GM21576 (cell line): Measurements from ENCODE around the gene HOXC12.

Experiments used
- ATAC-seq: cut with Tn5 transposase; IDR thresholded peaks from one replicate; pipeline ENCODE4 v1.9.1; 2021; ENCODE audit warnings: mild to moderate bottlenecking, moderate library complexity; ENCODE audit not compliant: unreplicated experiment

The HOXC12 gene

GRCh38 chr12:53955776-53956250 is 1.1 kb downstream of the HOXC12 start:
- ATAC-seq, result no peak

- no peak for ATAC-seq
Measured at GRCh38 chr12:53956251-53956887, 1.7 kb downstream of the HOXC12 start.

- no peak for ATAC-seq
Measured at GRCh38 chr12:53956914-53957536, 2.3 kb downstream of the HOXC12 start.

DNA sequence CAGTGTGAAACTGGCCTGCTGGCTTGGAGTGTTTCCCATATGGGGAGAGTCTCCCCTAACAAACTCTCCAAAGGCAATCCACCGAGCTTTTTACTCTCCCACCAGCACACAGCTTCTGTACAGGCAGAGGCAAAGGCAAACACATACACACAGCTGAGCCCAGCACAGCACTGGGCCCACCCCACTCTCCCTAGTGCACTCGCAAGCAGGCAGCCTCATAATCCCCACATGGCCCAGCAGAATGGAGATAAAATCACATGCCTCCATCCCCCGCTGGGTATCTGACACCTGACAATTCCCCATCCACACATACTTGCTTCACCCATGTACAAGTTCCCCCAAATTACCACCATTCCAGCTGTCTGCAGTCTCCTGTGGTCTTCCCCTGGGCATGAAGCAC is 3.4 kb downstream of the HOXC12 start:
- ATAC-seq, result no peak

DNA sequence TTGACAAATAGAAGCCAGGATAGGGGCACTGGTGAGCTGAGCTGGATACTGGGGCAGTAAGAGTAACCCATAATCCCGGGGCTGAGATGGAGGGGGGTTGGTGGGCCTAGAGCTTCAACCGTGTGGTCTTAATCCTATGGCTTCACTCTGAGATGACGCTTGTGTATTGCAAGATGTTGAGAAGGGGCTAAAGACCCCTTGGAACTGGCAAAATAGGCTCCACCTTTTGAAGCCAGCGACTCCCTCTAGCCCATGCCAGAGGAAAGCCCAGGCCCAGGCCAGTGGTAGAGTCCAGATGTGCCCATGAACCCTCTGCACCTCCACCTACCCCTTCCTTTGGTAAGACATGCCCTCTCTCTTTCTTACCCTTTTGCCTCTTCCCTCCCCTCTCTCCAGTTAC is 4.6 kb downstream of the HOXC12 start:
- no peak for ATAC-seq

DNA sequence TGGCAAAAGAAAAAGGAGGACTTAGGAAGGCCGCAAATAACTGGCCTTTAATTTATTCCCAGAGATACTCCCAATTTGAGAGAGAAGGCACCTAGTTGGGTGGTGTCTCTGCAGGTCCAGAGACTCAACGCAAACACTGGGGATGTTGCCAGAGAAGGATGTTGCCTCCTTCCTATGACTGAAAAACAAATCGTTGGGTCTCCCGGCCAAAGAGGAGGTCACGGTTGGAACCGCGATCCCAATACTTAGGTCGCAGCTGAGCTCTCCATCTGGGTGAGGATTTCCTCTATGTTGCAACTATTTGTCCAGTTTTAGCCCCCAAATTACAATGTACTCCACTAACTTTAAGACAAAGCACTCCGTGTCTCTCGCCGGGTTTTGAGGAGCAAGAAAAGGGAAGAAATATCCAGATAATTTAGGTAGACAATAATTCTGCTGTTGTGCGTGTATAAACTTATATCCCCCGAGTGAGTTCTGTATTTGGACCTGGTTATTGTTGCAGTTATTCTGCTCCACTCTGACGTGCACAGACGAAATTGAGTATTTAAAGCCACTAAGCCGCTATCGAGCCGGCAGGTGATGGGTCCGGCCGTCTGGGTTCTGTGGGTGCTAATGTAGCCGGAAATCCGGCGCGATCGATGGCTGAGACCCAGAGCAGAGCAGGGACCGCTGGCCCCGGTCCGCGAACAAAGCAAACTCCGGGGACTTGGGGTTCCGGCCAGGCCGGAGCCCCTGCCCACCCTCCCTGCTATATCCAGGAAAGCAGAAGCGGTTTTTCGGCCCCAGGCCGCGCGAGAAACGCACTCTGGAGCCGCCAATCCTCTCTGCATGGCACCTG is 5.7 kb downstream of the HOXC12 start:
- ATAC-seq, result no peak

GRCh38 chr12:53961025-53961761 is 6.5 kb downstream of the HOXC12 start:
- no peak for ATAC-seq

DNA sequence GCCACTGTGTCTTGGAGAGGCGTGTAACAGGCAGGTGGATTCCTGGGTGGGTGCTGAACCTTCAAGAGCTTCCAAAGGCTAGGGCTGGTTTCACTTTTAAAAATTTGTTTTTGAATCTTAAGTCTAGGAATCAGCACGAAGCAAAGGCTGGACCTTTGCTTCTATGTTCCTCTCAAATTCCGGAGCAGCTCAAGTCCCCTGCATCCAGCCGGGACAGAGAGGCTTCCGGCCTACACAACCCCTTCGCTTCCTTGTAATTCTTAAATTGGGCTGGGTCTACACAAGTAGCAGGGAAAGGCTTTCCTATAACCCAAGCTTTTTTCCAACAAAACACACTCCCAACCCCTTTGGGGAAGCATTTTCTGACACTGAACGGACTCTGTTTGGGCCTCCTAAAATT is 8.3 kb downstream of the HOXC12 start:
- ATAC-seq, result no peak

DNA sequence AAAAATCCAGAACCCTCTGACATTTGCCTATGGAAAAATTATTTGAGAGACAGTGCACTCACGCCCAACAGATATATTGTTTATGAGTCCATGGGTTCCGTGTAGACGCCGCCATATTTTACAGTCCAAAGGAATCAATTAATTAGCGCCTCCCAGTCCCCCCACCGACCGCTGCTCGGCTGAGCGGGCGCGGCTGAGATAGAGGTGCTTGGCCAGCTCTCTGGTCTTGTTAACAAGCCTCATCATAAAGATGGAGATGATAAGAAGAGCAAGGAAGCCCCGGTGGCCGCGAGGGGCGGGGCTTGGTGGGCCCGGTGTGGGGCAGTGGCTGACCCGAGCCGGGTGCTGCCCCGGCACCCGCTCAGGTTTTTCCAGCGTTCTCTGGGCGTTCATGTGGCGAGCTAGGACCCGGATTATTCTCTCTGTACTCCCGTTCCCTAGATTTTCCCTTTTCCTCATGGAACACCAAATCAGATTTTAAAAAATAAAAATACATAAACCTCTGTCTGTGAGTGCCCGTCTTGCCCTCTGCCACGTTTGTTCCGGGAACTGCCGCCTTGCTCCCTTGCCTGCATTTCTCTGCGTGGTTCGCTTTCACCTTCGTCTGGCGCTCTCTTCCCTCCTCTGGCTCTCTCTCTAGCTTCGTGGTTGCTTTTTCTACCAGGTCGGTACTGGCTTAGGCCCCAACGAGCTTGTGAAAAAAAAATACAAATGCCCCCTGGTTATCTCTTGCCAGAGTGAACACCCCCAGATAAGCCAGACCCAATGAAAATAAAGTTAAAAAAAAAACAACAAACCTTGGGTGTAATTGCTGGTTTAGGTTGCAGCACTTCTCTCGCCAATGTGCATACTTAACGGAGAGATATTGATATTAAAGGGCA is 9.0 kb downstream of the HOXC12 start:
- no peak for ATAC-seq

DNA sequence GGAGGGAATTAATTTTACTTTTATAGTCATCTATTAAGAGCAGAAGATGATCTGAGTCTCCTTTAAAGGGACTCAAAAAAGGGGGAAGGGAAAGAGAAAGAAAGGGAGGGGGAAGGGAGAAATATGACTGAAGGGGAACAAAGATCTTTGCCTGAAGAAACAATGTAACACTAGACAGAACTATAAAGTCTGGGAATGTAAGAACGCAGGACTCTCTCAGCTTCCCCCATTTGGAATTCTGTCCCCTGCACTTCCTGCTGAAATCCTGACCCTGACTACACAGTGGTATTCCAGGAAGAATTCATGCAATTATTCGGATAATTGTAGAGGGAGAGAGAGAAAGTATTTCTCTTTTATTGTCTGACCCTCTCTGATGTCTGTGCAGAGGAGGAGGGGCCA is 9.6 kb downstream of the HOXC12 start:
- no peak for ATAC-seq

DNA sequence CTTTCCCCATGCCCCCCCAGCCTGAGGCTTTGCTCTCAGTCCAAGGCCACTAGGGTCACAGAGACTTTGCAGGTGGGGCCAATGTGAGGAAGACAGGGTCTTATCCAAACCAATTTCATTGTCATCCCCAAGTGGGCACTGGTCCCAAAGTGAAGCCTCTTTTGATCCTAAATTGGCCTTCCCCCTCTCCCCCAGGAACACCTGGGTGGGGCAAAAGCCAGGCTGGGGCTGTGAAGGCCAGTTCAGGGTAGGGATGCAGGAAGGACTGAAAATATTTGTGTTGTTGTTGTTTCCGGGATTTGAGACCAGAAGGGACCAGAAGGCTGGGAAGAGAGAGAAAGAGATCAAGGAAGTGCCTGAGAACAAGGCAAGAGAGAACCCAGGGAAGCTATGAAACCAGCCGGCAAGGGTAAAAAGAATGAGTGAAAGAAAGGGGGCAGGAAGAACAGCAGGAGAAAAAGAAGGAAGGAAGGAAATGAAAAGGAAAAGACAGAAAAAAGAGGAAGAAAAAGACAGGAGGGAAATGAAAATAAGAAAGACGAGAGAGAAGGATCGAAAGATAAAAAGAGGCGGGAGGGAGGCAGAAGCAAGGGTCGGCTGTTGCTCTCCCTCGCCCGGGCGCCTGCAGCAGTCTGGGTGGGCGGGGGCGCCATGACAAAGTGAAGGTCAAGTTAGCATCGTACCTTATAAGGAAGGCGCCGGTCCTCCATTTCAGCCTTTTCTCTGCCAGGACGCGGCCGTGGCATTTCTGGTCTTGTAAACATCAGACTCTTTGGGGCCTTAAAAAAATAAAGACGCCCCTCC is 10.8 kb downstream of the HOXC12 start:
- no peak for ATAC-seq

DNA sequence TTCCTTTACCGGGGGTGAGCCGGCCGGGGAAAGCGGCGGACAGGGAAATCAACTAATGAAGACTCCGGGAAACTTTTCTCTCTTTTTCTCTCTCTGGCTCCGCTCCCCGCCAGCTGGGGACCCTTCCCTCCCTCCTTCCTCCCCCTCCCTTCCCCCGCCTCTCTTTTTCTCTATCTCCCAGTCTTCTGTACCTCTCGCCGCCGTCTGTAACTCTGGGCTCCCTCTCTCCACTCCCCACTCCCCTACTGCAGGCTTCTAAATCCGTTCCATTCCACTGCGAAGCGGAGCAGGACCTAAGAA is 11.3 kb downstream of the HOXC12 start:
- ATAC-seq, result no peak

- ATAC-seq, result no peak
Measured at GRCh38 chr12:53966385-53967133, 11.9 kb downstream of the HOXC12 start.

DNA sequence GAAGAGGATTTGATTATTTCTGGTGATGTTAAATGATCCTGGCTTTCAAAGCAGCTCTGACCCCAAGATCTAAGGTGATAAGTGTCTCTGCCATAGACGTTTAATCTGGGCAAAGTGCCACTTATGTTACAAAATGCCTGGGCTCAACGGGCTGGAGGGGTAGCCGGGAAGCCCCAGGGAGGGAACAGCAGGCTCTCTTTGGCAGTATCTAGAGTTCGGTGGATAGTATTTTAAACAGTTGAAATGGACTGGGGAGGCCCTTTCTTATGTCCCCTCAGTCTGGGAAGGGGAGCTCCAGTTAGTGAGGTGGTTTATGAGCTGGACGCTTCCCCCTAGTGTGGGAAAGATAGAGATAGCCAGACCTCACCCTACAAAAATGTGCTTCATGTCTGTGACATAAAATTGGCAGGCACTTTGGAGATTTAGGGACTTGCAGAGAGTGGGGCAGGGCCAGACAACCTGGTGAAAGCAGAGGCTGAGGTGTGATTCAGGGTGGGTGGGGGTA is 12.8 kb downstream of the HOXC12 start:
- ATAC-seq, result no peak

GRCh38 chr12:53968214-53969127 is 13.8 kb downstream of the HOXC12 start:
- ATAC-seq, result no peak

DNA sequence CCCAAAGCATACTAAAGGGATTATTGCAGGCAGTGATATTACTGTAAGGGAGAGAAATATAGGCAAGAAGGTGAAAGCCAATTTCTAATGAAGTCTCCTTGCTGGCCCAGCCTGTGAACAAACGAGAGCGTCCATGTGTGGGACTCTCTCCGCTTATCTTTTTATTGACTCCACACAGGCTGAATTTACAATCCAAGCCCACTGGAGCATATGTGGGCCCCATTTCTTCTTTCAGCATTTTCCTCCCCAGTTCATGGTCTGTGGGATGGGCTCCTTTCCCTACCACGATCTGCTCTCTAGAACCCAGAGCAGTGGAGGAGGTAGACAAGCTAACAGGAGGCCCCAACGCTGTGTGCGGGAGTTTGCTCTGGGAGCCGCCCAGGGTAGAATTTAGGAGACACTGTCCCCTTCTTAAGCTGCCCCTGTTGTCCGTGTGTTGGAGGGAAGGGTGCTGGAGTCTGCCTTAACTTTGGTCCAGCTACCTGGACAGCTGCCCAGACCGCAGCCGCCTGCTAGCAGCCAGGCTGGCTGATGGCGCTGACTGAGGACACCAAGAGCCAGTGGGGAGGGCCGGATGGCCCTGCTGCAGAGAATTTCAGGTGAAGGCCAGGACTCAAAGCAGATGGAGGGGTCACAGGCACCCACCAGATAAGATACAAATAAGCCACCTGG is 15.0 kb downstream of the HOXC12 start:
- ATAC-seq, result no peak

GRCh38 chr12:53970451-53970850 is 15.7 kb downstream of the HOXC12 start:
- no peak for ATAC-seq
